ENCODE data around the gene MALAT1.
"Not testable (repeated sequence)": the region's sequence is repeated elsewhere in the genome, so short reads cannot be mapped to it uniquely, and the experiment has no call there.

GRCh38 chr11:65452259-65452658, 46.6 kb upstream of the MALAT1 start:
- TF ChIP-seq POLR2A (IDR thresholded peaks at IDR 0.05; ENCODE audit: low read length); GATA1 (IDR thresholded peaks at IDR 0.05; ENCODE audit: low read depth, low read length): not testable (repeated sequence)

Data from erythroblast (primary cell).